ENCODE data around the gene TTC23L. TPM values are rescaled to one million over a fixed set of nuclear protein-coding genes. Genes with fewer than 3 reads are reported as not detected.

Gene TTC23L
- total RNA-seq, 1 donor, result 0.36 TPM

DNA sequence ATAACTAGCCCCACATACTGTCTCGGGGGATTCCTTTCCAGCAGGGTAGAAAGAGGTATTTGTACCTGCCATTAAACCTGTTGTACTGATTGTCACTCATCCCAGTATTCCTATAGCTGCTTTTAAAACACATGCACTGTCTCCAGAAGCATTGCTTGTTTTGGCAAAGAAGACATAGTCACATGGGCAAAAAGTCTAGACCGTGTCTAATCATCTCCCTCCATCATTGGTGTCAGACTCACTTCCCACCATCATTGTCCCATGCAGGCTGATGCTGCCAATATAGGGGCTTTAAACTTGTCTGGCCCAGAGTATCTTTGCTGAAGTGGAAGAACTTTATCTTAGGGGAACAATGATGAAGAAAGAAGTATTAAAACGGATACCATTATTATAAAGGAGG is 103.0 kb downstream of the TTC23L start:
- TF ChIP-seq, protein P1, sequence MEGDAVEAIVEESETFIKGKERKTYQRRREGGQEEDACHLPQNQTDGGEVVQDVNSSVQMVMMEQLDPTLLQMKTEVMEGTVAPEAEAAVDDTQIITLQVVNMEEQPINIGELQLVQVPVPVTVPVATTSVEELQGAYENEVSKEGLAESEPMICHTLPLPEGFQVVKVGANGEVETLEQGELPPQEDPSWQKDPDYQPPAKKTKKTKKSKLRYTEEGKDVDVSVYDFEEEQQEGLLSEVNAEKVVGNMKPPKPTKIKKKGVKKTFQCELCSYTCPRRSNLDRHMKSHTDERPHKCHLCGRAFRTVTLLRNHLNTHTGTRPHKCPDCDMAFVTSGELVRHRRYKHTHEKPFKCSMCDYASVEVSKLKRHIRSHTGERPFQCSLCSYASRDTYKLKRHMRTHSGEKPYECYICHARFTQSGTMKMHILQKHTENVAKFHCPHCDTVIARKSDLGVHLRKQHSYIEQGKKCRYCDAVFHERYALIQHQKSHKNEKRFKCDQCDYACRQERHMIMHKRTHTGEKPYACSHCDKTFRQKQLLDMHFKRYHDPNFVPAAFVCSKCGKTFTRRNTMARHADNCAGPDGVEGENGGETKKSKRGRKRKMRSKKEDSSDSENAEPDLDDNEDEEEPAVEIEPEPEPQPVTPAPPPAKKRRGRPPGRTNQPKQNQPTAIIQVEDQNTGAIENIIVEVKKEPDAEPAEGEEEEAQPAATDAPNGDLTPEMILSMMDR (IDR thresholded peaks at IDR 0.05; ENCODE audit: insufficient read depth, low read length), result no peak
- H3K4me3 ChIP-seq (ENCODE audit: low read depth, low read length), result no peak overlapping the region
- no peak for DNase-seq (ENCODE audit: low read depth)

DNA sequence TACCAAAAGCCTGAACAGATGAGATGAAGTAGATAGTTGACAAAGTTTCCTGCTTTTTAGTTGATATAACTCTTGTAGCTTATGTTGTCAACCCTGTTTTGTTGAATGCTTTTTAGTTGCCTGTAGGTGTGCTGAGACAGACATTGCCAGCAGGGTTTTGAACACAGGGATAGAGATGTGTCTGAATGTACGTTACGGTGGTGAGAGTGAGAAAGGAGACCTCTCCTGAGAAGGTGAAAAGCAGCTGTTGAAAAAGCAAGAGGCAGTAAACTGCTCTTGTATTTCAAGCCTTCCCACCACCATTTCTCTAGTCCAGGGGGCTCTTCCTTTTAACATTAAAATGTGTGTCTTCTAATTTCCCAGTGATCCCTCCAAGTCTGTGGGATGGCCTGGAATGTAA is 105.1 kb downstream of the TTC23L start:
- no peak for DNase-seq (ENCODE audit: low read depth)
- TF ChIP-seq, protein P1 (IDR thresholded peaks at IDR 0.05; ENCODE audit: insufficient read depth, low read length), result no peak
- H3K4me3 ChIP-seq (ENCODE audit: low read depth, low read length), result no peak overlapping the region

DNA sequence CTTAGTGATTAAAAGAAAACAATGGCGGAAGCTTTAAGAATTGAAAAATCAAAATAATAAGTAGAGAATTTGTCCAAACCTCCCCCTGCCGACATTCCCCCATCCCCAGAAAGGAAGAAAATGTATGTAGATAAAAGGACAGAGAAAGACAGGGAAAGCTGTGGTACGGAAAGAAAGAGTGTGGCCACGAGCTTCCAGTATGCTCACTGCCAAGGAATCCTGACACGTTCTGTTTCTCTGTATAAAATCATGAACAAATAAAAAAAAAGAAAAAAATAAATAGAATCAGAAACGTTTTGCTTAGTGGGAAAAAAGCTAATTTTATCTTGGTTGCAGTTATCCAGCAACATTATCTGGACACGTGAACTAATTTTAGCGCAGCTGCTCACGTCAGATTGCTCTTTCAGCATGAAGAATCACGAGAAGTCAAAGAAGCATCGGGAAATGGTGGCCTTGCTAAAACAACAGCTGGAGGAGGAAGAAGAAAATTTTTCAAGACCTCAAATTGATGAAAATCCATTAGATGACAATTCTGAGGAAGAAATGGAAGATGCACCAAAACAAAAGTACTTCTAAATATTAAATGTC is 105.6 kb downstream of the TTC23L start:
- no peak overlapping the region for H3K4me3 ChIP-seq (ENCODE audit: low read depth, low read length)
- TF ChIP-seq, protein P1 (IDR thresholded peaks at IDR 0.05; ENCODE audit: insufficient read depth, low read length), result no peak
- no peak for DNase-seq (ENCODE audit: low read depth)

Other genes starting within 250 kb of the TTC23L start
- 85.9 and 100 TPM in 2 replicates for gene RAI14, start 182.8 kb upstream of the TTC23L start, total RNA-seq (ENCODE audit: low replicate concordance)
- 14.7 and 38.6 TPM in 2 replicates for gene RAD1, start 76.3 kb downstream of the TTC23L start, total RNA-seq (ENCODE audit: low replicate concordance)
- gene BRIX1, start 76.5 kb downstream of the TTC23L start, total RNA-seq (ENCODE audit: low replicate concordance), result 31.3 and 41.9 TPM in 2 replicates
- 32.6 and 68.9 TPM in 2 replicates for gene DNAJC21, start 90.4 kb downstream of the TTC23L start, total RNA-seq (ENCODE audit: low replicate concordance)
- gene AGXT2, start 208.8 kb downstream of the TTC23L start, total RNA-seq (ENCODE audit: low replicate concordance), result not detected in 2 replicates